GM18868 (cell line): ENCODE measurements around the gene ZNF845.
"Not testable (repeated sequence)": the region's sequence is repeated elsewhere in the genome, so short reads cannot be mapped to it uniquely, and the experiment has no call there.

Source experiments
- ATAC-seq: cut with Tn5 transposase; IDR thresholded peaks from one replicate; pipeline ENCODE4 v1.9.1; 2021; ENCODE audit warnings: mild to moderate bottlenecking, moderate library complexity; ENCODE audit not compliant: unreplicated experiment

The ZNF845 gene

DNA sequence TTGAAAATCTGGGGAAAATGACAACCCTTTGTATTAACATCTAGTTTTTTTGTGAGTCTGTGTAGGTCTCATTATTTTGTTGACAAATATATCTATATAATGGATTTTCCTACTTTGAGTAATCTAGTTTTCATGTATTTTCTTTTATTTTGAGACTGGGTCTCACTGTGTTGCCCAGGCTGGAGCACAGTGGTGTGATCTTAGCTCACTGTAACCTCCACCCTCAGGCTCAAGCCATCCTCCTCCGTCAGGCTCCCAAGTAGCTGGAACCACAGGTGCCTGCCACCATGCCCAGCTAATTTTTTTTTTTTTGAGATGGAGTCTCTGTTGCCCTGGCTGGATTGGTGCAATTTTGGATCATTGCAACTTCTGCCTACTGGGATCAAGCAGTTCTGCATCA, 41.2 kb downstream of the ZNF845 start:
- no peak for ATAC-seq

DNA sequence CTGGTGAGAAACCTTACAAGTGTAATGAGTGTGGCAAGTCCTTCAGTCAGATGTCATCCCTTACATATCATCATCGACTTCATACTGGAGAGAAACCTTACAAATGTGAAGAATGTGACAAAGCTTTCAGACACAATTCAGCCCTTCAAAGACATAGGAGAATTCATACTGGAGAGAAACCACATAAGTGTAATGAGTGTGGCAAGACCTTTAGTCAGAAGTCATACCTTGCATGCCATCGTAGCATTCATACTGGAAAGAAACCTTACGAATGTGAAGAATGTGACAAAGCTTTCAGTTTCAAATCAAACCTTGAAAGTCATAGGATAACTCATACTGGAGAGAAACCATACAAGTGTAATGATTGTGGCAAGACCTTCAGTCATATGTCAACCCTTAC, 47.8 kb downstream of the ZNF845 start:
- ATAC-seq, result no peak

DNA sequence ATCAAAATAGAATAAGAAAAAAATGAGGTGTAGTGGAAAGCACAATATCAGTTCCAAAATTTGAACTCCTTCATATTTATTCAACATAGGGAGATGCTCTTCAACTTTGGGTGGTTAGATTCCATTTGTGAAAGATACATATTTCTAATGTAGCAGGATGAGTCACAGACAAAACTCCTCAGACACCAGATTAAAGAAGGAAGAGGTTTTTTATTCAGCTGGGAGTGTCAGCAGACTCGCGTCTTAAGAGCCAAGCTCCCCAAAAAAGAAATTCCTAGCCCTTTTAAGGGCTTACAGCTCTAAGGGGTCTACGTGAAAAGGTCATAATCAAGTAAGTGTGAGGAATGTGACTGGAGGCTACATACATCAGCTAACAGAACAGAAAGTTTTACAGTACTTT, 54.6 kb downstream of the ZNF845 start:
- ATAC-seq, result no peak

DNA sequence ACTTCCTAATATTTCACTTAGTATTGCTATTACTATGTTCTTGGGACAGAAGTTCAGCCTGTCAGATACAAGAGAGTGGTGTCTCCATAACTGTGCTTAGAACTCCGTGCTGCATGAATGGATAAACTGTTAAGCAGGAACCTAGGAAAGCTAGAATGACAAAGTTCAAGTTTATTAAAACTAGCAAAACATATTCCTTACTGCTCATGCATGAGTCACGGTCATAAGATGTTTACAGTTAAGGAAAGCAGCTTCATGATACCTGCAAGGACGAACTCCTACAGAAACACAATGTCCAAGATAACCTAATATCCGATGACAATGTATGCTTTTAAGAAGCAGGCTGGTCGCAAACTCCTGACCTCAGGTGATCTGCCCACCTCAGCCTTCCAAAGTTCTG, 55.4 kb downstream of the ZNF845 start:
- no peak for ATAC-seq

DNA sequence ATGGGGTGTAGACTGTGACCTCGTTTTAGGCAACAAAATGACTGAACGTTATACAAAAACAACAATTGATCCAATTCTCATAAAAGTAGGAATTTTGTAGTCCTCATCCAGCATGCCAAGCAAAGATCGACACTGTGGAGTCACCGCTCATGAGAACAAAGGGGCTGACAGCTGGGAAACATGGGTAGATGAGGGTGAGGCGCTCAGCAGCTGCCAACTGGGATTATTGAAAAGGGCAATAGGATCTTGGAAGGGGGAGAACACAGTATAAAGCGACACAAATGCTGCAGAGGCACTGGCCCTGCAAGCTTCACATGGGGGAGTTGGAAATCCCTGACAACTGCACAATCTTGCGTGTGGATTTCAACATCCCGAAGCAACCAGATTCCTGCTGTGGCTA, 56.0 kb downstream of the ZNF845 start:
- ATAC-seq, result no peak

DNA sequence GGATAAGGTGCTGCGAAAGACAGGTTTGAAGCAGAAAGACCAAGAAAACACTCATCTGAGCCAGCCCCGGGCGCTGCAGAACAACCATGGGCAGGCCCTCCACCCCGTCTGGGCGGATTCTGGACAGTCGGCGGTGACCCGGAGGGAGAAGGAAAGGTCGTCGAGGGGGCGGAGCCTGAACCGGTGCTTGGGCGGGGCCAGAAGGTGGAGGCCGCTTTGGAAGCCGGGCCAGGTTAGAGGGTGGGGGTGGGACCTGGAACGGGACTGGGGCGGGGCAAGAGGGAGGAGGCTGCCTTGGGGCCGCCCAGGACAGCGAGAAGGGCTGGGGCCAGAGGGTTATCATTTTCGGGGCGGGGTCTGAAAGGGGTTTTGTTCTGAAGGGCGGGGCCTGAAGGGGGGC, 56.4 kb downstream of the ZNF845 start:
- no peak for ATAC-seq

DNA sequence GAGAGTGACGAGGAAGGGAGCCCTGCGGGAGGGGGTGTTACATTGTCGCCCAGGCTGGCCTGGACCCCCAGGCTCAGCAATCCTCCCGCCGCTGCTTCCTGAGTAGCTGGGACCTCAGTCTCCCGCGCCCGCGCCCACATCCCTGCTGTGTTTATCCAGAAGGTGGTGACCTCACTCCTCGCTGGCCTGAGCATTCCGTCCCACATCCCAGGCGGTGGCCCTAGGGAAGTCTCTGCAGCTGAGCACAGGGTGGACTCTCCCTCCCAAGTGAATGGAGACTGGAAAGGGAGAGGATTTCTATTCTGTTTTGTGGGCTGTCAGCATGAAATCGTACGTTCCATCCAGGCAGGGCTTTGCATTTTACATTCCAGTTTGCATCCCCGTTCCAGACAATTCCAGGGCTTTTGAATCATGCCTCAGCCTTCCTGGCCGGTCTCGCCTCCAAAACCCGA, 61.0 kb downstream of the ZNF845 start:
- ATAC-seq, result no peak

DNA sequence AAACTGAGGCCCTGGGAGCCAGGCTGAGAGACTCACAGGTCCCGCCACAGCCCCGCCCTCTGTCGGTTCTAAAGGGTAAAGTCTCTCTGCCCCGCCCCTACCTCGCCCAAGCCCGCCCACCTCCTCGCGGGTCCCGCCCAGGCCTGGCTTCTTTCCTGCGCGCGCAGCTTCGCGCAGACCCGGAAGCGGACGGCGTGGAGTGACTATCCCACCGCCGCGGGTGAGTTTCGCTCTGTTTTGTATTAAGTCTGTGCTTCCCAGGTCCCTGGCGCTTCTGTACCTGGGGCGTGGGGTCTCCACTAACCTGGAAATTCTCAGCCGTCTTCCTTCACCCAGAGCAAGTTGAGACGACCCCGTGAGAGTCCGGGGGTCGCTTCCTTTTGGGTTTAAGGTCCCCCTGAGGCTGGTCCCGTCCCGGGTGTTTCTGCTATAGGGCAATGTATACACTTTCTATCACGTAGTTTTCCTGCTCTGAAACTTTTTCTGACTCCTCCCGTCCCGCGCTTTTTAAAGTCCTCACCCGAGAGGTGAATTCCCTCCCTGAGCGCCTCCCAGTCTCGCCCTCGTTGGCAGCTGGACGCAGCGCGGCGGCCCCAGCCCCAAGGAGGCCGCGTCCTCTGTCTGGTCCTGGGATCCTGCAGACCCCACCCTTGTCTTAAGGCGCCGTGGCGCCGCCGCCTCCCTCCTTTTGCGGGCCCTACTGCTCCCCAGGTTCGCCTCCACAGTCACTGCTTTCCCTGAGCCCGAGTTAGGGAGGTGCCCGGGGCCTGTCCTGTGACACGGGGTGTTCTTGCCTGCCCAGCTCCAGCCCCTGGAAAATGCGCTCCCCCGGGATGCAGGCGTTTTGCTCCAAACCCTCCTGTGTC, 61.7 kb downstream of the ZNF845 start, which contains the start of gene ZNF765:
Gene ZNF765 (plus strand): TSS at position 176 of the 866 bp plus-strand sequence. CDS start 2,867 bp downstream, outside the sequence.
- ATAC-seq, result peak; percentile 92

DNA sequence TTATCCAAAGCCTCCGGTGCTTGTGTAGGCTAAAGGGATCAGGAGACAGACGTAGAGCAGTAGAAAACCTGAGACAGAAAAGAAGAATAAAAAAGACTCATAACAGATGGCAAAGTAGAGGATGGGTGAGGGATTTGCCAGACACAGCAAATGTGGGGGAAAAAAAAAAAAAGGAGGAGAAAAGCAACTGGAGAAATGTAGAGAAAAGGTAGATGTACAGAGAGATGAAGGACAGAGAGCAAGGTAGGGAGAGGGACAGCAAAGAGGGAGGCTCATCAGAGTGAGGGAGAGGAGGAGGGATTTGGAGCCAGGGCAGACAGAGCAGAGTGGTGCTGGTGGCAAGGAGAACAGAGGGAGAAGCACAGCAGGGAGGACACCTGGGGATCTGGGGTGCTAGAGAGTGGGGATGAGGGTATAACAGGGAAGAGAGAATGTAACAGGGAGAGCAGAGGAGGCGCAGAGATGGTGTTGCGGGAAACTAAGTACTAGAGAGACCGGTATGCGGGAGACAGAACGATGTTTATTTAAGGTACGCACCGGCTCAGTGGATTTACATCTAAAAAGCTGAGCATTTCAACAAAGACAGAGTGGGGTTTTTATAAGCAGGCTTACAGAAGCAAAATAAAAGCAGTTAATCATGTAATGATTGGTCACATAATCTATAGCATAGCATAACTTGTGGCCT, 62.4 kb downstream of the ZNF845 start:
- ATAC-seq, result not testable (repeated sequence)

DNA sequence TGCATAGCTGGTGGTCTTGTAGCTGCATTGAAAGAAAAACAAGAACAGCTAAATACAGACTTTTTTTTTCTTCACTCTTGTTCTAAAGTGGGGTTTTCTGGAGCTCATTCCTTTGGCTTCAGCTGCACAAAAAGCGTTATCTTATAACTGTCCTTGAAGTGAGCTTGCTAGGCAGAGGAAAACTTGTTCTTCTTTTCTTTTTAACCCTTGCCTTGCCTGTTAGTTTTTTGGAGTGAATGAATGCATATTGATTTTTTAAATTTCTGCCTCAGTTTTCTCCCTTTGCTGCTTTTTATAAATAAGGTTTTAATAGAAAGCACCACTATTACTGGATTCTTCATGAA, 62.9 kb downstream of the ZNF845 start:
- ATAC-seq, result no peak

DNA sequence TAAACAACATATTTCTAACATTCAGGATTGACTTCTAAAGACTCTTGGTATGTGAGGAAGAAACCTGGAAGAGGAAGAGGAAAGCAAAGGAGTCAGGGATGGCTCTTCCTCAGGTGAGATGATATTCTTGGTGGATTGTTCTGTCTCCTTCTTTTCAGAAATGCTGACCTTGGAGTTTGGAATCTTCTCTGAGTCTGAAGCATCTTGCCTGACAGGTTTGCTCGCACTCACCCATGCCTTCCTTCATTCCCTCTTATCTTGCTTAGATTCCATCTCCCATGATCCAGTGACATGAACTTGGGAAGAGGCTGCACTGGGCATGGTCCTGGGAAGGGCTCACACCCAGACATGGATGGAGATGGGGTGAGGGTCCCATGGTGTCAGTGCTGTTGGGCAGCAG, 64.4 kb downstream of the ZNF845 start:
- not testable (repeated sequence) for ATAC-seq
